Amniotic epithelial cell (primary cell): Measurements from ENCODE around the gene TPRG1L.

Experiments
- DNase-seq: peaks from one replicate; pipeline ENCODE4 v3.0.0-alpha.2; 2010; ENCODE audit warnings: low read depth

The TPRG1L gene

DNA sequence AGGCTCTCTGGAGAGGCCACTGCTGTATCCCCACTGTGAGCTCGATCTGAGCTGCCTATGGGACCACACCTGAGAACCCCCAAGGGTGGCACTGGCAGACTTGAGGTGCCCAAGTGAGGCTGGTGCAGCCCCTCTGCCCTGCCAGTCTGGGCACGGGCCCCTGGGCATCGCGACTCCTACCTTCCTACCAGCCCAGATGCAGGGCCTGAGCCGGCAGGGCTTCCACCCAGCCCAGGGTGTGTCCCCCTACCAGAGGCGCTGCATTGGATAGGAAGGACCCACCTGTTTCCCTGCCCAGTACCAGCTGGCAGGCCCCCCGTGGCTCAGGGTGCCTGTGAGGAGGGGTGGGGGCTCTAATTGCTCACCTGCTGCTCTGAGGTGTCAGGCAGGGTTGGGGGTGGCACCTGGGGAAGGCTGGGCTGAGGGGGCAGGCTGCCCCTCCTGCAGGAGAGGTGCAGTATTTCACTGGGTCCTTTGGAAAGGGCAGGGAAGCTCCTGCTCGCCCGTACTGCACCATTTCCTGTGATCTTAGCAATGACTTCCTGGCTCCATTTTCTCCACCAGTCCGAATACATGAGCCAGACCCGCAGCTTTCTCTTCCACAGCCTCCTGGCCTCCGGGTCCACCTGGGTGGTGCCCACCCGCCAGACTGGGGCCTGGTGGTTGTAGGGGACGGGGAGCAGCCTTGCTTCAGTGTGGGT is 39.3 kb downstream of the TPRG1L start:
- no peak for DNase-seq

DNA sequence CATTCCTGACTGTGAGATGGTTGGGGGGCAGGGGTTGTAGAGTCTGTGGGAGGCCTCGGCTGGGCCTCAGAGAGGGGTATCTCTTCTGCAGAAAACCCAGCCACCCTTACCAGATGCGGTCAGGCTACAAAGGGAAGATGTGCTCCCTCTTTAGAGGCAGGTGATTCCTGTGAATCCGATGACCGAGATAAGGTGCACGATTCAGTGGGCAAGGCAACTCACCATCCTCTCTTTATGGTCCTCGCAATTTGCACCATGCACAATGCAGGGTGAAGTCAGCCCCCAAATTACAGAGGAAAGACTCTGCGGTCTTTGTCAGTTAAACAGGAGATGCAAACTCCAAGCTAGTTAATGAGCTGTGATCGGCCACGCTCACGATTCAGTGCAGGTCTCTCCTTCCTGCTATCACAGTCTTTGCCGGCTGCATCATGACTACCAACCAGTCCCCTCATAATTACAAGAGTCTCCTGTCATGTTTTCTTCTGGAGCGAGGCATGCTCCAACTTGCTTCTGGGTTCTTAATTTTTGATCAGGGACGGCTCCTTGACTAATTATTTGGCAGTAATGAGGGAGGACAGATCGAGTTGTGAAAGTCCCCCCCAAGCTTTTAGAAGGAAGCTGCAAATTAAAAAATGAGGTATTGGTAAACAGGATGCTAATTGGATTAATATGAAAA is 40.0 kb downstream of the TPRG1L start:
- DNase-seq, result no peak

DNA sequence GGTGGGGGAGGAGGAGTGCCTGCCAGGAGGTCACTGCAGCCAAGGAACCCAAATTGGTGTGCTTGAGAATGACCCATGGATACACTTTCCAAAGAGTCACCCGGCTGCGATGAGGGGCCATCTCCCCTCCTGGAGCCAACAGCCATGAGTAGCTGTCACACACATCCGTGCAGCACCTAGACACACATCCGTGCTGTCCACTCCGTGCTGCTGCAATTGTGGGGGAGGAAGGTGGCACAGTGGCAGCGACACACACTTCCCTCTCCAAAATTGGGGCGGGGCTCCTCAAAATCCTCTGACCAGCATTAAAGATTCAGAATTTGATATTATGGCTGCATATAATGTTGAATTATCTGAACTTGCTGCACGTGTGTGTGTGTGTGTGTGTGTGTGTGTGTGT is 43.3 kb downstream of the TPRG1L start:
- DNase-seq, result no peak

DNA sequence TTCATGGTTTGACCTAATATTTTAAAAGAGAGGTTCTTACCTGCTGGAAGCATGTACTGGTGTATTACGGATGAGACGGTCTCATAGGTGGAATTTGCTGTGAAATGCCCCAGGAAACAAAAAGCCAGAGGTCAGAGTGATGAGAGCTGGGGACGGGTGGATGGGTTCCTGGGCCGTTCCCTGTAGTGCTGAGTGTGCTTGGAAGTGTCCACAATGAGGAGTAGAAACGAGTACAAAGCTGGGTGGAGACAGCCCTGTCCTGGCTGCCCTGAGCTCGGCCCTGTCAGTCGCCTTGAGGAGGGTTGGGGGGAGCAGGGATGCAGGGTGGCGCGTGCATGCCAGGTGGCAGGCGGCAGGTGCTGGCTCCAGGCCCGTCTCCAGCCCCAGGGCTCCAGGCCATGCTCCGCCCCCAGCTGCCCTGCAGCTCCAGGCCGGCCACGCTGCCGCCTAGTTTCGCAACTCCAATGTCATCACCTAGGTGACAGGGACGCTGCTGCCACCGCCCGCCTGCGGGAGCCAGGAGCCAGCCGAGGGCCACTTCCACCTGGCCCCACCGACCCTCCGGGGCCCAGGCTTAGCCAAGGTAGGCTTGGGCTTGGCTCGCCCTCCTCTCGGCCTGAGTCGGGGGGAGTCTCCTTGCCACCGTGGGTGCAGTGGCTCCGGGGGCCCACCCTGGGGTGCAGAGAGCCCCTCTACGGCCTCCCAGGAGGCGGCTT is 43.9 kb downstream of the TPRG1L start:
- no peak for DNase-seq

DNA sequence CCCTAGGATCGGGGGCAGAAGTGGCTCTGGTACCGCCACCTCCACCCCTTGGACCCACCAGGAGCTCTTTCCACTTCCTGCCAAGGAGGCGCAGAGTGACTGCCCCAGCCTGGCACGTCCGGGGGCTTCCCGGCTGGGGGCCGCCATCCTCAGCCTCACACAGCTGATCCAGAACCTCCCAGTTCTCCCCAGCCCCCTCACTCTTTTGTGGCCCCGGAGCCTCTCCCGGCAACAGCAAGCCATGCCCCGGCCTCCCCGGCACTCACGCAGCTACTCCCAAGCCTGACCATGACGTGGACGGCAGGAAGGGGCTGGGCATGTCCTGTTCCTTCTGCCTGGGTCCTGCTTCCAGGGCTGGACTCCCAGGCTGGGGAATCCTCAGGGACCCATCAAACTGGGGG is 44.6 kb downstream of the TPRG1L start:
- no peak for DNase-seq

DNA sequence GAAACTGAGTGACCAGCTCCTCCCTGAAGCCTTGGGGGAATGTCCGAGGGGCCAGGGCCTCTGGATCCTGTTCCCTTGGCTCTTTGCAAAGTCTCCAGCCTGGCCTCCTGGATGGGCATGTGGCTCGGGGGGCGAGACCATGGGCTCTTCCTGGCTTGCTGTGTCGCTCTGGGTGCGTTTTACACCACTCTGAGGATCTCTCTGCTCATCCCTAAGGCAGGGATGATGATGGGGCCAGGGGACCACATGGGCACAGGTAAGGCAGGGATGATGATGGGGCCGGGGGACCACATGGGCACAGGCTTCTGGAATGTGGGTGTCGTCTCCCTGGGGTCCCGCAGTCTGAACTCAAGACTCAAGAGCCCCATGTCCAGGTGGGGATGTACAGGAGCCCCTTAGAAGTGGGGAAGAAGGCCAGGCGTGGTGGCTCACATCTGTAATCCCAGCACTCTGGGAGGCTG is 45.2 kb downstream of the TPRG1L start:
- DNase-seq, result no peak

DNA sequence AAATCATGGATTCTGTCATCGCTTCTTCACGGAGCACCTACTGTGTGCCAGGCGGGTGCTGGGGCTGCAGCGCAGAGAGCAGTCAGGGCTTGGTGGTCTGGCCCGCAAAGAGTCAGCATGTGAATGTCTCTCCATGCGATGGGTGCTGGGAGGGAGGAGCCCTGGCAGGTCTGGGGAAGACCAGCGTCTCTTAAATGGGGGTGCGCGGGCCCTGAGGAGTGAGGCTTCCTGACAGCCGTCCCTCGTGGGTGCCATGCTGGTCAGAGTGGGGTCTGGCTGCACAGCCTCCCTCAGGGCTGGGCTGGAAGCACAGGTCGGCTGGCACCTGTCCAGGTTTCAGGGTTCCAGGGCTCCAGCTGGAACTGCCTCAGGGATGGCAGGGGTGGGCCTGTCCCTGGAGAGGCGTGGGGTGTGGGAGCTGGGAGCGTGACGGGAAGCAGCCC is 46.0 kb downstream of the TPRG1L start:
- DNase-seq, result no peak

DNA sequence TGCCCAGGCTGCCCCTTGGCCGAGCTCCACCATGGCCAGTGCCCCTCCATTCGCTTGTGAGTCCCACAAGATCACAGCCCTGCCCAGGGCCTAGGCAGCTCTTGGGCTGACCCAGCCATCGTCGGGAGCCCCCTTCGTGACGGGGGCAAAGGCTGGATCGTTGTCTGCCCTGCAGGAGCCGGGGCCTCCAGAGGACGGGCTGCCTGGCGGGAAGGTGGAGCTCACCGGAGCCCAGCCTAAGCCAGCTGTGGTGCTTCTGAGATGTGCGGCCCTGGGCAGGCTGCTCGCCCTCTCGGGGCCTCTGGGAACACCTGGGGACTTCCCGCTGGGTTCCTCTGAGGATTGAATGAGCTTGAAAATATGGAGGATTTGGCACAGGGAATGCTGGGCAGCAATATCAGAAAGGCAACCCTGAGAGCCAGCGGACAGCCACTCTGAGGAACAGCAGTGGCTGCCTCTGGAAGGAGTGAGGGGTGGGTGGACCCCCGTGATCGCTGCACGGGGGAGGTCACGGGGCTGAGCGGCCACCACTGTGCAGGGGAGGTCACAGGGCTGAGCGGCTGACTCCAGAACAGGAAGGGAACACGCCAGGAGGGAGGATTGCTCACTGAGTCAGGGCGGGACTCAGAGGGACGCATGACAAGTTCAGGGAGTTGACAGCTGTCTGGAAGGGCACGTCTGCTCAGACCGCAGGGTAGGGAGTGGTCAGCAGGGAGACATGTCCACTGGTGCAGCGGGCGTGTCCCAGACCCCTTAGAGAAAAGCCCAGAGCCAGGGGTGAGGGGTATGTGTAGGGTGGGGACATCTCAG is 46.8 kb downstream of the TPRG1L start:
- no peak for DNase-seq

DNA sequence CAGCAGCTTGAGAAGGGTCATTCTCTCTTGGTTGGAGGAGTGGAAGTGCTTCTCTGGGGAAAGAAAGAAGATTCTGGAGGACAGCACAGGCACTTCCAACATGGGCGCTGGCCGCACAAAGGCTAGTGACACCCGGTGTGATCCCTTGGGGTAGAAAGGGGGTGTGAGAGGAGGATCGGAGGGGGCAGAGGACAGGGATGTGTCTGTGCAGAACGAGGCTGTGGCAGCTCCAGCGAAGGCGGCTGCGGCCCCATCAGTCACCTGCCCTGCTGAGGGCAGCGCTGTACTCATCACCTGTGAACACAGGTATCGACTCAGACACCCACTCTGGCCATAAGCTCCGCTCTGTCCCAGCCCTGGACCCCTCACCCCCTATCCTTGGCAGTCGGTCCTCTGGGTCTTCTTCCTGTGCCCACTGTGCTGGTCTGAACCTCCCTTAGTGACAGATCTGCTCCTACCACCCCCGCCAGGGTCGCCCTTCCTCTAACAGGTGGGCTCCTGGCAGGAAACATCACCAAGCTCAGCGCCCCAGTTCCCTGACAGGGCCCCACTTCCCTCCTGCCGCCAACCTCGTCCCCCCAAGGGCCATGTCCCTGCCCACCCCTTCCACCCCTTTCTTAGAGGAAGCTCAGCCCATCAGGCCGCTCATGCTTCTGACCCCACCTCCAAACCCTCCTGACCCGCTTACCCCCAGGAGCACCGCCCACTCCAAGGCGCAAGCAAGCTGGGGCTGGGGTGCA is 47.6 kb downstream of the TPRG1L start:
- DNase-seq, result no peak

DNA sequence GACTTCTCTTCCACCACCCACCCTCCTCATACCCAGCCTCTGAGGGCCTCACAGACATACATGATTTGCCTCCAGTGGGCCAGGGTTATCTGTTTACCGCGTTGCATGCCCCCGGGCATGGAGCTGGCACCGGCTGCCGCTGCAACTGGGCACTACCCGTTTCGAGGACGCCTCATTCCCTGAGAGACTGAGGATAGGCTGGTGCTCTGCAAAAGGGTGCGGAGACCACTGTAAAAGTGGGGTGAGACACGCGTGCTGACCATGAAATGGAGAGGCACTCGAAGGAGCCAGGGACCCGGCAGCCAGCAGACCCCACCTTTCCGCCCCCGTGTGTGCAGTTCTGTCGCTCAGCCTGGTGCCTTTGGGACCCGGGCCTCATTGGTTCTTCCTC is 48.2 kb downstream of the TPRG1L start:
- no peak for DNase-seq

DNA sequence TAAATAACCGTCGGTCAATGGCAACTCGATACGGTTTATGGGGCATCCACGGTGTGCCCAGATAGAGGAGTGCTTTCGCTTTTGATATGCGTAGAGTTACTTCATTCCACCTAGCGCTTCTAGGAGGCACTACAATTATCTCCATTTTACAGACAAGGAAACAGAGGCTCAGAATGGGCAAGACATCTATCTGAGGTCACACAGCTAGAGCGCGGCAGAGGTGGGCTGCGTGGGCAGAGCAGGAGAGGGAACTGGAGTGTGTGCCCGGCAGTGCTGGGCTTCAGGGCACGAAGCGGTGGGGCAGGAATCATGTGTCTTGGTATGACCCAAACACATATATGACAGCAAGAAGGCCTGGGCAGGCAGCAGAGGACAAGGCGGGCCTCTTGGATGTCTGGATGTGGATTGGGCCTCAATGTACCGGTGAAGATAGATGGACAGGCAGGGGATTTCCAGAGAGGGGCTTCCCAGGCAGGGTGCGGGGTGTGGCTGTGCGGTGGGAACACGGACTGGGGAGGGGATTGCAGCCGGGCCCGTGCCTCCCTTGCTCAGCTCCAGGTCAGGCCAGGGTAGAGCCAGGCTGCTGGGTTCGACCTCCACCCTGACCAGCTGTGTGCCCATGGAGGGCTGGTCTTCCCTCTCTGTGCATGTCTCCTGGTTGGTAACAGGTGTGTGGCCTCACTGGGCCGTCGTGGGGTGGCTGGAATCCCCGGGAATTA is 48.7 kb downstream of the TPRG1L start:
- DNase-seq, result no peak

DNA sequence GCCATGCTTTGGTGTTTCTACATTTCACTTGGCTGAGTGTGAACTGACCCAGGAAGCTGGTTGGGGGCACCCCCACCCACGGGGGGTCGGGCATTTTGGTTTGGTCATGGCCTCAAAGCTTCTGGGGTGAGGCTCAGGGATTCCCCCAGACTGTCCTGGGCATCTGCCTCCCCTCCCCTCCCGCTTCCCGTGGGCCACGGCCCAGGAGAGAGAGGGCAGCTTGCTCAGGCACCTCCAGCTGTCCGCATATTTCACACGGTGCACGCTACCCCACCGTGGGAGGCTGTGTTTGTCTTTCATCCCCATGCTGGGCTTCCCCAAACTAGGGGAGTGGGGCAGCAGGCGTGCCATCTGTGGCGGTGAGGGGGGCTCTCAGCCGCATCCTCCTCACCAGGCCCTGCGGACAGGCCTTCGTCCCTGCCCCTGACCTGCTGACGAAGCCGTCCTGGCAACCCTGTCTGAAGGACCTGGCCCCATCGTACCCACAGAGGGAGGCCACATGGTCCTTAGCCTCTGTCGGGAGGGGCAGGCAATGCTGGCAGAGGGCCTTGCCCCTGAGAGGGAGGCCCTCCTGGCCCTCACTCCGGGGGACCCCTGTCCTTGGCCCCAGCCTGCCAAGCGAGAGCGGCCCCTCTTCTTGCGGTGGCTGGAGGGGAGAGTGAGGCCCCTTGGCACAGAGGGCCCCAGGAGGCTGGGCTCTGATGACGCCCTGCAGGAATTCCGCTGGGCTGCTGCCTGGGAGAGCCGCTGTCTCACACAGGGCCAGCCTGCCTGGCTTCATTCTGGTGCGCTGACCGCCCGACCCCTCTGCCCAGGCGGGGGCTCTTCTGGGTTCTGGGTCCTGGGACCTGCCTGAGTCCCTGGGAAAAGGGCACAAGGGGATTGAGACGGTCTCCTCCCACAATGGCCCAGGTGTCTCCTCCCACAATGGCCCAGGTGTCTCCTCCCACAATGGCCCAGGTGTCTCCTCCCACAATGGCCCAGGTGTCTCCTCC is 49.6 kb downstream of the TPRG1L start:
- no peak for DNase-seq

DNA sequence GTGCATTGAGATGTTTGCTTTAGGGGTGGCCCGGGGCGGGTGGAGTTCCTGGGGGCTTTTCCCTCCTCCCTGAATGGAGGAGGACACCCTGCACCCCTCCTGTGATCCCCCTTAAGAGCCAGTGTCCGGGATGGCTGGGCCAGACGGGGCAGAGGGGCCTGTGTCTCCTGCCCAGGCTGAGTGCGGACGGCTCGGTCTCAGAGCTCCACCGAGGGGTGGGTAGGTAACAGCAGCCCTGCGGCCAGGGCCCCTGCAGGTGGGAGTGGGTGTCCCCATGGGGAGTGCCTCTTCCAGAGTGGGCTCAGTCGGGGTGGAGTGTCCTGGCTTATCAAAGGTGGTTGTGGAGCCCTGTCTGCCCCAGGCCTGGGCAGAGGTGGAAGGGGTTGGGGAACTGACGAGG is 50.6 kb downstream of the TPRG1L start:
- DNase-seq, result no peak

DNA sequence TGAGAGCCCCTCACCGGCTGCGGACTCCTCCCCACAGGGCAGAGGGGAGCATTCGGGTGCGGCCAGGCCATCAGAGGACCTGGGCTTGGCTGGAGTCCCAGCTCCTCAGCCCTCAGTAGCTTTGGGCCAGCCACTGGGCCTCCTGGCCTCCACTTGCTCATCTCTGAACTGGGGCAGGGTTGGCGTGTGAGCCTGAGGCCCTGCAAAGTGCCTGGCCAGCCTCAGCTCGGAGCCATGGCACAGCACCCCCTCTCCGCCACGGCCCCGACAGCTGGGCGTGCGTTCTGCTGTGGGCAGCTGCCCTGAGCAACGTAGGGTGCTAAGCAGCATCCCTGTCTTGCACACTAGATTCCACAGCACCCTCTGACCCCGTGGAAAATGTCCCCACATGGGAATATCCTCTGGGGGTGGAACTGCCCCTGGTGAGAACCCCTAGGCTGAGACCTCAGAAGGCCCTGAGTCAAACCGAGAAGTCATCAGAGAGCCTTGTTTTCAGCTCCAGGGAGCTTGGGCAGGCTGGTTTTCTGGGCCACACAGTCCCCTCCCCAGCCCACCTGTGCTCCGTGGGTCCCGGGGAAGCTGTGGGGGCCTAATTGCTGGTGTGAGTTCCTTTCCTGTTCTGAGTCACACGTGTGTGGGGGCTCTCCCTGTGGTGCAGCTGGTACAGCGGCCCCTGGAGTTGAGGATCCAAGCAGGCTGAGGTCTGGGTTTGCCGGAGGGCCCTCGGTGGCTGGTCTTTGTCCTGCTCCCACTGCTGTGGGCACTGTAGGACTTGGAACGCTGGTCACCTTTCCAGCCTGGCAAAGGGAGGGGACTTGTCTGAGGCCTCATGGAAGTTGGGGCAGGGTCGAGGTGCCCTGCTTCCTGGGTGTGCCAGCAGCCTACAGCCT is 52.0 kb downstream of the TPRG1L start:
- DNase-seq, result no peak

DNA sequence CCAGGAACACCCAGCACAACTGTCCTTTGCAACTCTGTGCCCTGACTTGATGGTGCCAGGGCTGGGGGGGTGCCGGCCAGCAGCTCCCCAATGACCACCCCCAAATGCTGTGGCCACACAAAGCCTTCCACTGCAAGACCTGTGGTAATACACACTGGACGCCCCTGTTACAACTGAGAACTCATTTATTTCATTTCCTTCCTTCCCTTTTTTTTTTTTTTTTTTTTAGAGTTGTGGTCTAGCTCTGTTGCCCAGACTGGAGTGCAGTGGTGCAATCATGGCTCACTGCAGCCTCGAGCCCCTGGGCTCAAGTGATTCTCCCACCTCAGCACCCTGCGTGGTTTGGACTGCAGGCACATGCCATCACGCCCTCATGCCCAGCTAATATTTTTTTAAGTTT is 52.7 kb downstream of the TPRG1L start:
- DNase-seq, result no peak

DNA sequence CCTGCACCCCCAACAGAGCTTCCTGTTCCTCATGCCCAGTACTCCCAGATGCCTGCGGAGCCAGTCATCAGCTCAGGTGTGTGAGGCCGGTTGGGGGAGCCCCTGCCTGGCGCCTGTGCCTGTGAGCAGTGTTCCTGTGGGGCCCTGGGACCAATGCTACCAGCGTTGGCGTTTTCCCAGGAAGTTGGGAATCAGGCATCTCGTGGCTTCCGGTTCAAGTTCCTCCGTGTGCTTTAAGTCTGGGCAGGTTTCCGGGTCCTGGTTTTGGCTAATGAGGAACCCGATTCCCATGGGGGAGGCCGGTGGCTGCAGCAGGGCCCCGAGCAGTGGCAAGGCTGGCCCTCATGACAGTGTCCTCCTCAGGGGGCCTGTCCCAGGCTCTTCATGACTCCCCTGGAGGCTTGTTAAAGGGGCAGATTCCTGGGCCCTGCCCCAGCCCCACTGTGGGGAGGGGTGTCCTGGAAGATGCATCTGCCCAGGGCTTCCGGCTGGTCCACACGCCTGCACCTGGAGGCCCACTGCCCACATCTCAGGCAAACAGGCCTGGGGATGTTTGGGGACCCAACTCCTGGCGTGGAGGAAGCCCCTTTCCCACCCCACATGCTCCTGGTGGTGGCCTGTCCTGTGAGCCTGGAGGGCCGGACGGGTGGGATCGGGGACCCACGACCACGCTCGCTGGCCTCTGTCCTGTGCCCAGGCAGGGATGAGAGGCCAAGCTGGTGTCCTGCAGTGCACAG is 53.7 kb downstream of the TPRG1L start:
- no peak for DNase-seq

DNA sequence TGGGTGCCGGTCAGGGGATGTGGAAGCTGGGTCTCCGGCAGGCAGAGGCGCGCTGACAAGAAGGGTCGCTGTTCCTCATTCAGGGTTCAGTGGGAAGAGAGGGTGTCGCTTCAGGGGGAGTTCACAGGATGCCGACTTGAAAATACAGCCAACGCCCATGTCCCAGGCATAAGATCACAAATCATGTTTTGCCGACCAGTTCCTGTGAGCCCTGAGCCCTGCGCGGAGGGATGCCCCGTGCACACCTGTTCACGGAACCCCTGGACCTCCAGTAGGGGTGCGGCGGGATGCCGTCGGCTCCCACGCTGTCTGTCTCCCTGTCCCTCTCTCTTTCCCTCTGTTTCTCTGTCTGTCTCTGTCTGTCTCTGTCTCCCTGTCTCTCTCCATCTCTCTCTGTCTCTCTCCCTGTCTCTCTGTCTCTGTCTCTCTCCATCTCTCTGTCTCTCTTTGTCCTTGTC is 54.3 kb downstream of the TPRG1L start:
- no peak for DNase-seq
